ENCODE data around the gene ANP32B. TPM values are rescaled to one million over a fixed set of nuclear protein-coding genes. Genes with fewer than 3 reads are reported as not detected.
A peak's percentile ranks its signal among the peaks of the same experiment; 100 is the strongest.
"Not testable (repeated sequence)": the region's sequence is repeated elsewhere in the genome, so short reads cannot be mapped to it uniquely, and the experiment has no call there.

ANP32B gene
- total RNA-seq, 1 donor from 2014 or later, result 305 TPM

DNA sequence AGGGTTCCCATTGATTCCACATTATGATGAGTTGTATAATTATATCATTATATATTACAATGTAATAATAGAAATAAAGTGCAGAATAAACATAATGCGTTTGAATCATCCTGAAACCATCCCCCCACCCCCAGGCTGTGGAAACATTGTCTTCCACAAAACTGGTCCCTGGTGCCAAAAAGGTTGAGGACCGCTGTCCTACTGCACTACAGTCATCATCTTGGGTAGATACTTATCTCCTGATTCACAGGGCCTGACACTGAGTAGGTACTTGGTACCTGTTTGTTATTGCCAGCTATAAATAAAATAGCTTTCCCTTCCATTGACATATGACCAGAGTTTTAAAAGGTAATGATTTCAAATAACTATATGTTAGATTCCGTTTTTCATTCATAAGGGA lies 25.6 kb downstream of the ANP32B start:
- peaks cover 65% of the 10 kb centered on the region for H3K36me3 Mint-ChIP-seq (ENCODE audit: low read depth)
- DNase-seq (ENCODE audit: low spot score), result no peak
- no peaks in the 10 kb centered on the region for H3K9me3 Mint-ChIP-seq
- intact Hi-C loops (cut with micrococcal nuclease), result no loop called here
- H3K27ac Mint-ChIP-seq, result no peak overlapping the region
- H3K27me3 Mint-ChIP-seq (ENCODE audit: insufficient read depth), result no peaks in the 10 kb centered on the region
- no peak overlapping the region for H3K4me3 Mint-ChIP-seq
- H3K4me1 Mint-ChIP-seq (ENCODE audit: low read depth), result peaks cover 31% of the 10 kb centered on the region

DNA sequence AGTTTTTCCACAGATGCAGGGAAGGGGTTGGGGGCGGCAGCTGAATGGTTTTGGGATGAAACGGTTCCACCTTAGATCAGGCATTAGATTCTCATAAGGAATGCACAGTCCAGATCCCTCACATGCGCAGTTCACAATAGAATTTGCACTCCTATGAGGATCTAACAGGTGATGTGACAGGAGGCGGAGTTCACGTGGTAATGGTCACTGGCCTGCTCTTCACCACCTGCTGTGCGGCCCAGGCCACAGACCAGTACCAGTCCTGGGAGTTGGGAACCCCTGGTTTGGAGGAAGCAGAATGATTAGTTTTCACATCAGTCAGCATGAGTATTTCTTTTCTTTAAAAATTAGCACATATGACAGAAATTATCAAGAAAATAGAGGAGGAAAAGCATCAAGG lies 26.3 kb downstream of the ANP32B start:
- no peaks in the 10 kb centered on the region for H3K9me3 Mint-ChIP-seq
- no peak for DNase-seq (ENCODE audit: low spot score)
- H3K4me1 Mint-ChIP-seq (ENCODE audit: low read depth), result peaks cover 24% of the 10 kb centered on the region
- intact Hi-C loops (cut with micrococcal nuclease), result no loop called here
- H3K27ac Mint-ChIP-seq, result no peak overlapping the region
- peaks cover 59% of the 10 kb centered on the region for H3K36me3 Mint-ChIP-seq (ENCODE audit: low read depth)
- H3K4me3 Mint-ChIP-seq, result no peak overlapping the region
- H3K27me3 Mint-ChIP-seq (ENCODE audit: insufficient read depth), result no peaks in the 10 kb centered on the region

- Mint-ChIP-seq H3K27ac (no peak overlapping the region), H3K27me3 (ENCODE audit: insufficient read depth) (no peaks in the 10 kb centered on the region), H3K4me1 (ENCODE audit: low read depth) (peaks cover 24% of the 10 kb centered on the region), H3K9me3 (no peaks in the 10 kb centered on the region), H3K36me3 (ENCODE audit: low read depth) (peaks cover 59% of the 10 kb centered on the region), H3K4me3 (no peak overlapping the region)
- DNase-seq (ENCODE audit: low spot score), result no peak
- intact Hi-C loops (cut with micrococcal nuclease), result no loop called here
These were observed 26.8 kb downstream of the ANP32B start for GRCh38 chr9:98009936-98010335.

DNA sequence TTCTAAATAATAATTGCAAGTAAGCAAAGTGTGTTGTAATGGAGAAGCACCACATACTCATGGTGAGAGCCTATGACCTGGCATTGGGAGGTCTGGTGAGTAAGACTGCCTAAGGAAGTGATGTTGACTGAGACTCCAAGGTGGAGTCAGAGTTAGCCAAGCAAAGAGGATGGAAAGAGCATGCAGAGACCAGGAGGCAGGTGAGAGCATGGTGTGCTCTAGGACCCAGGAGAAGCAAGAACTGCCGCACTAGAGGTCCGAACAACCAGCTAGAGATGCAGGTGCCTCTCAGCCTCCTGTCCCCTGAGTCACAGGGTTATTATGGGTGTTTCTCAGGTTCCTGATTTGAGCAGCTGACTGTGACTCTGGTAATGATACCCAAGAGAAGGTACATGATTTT lies 27.3 kb downstream of the ANP32B start:
- DNase-seq (ENCODE audit: low spot score), result no peak
- peaks cover 60% of the 10 kb centered on the region for H3K36me3 Mint-ChIP-seq (ENCODE audit: low read depth)
- peak overlapping the region; percentile 61 for H3K27ac Mint-ChIP-seq
- peaks cover 24% of the 10 kb centered on the region for H3K4me1 Mint-ChIP-seq (ENCODE audit: low read depth)
- intact Hi-C loops (cut with micrococcal nuclease), result no loop called here
- no peaks in the 10 kb centered on the region for H3K9me3 Mint-ChIP-seq
- H3K4me3 Mint-ChIP-seq, result no peak overlapping the region
- no peaks in the 10 kb centered on the region for H3K27me3 Mint-ChIP-seq (ENCODE audit: insufficient read depth)

DNA sequence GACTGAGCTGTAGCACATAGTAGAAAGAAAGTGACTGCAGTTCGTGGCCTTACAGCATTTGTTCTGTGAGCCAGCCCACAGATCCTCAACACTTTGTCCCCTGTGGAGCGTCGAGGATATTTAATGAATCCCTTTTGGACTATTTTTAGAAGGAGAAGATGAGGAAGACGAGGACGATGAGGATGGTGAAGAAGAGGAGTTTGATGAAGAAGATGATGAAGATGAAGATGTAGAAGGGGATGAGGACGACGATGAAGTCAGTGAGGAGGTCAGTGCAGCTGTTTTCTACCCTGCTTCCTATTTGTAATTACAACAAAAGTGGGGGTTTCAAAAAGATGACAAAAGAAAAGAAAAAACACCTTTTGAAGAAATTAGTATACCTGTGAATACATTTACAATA lies 28.0 kb downstream of the ANP32B start:
- no peak for DNase-seq (ENCODE audit: low spot score)
- intact Hi-C loops (cut with micrococcal nuclease), result no loop called here

GRCh38 chr9:98016137-98016680 lies 33.1 kb downstream of the ANP32B start:
- Mint-ChIP-seq H3K27ac (no peak overlapping the region), H3K9me3 (no peaks in the 10 kb centered on the region), H3K27me3 (ENCODE audit: insufficient read depth) (no peaks in the 10 kb centered on the region), H3K4me3 (no peak overlapping the region), H3K4me1 (ENCODE audit: low read depth) (peaks cover 4% of the 10 kb centered on the region), H3K36me3 (ENCODE audit: low read depth) (peaks cover 47% of the 10 kb centered on the region)
- no peak for DNase-seq (ENCODE audit: low spot score)
- intact Hi-C loops (cut with micrococcal nuclease), result no loop called here

More for the DNA sequence above, 28.0 kb downstream of the ANP32B start:
- Mint-ChIP-seq H3K4me3 (no peak overlapping the region), H3K27me3 (ENCODE audit: insufficient read depth) (no peaks in the 10 kb centered on the region), H3K9me3 (no peaks in the 10 kb centered on the region), H3K27ac (peak overlapping the region; percentile 77), H3K4me1 (ENCODE audit: low read depth) (peaks cover 21% of the 10 kb centered on the region), H3K36me3 (ENCODE audit: low read depth) (peaks cover 58% of the 10 kb centered on the region)

GRCh38 chr9:98017306-98017705 lies 34.2 kb downstream of the ANP32B start:
- peaks cover 43% of the 10 kb centered on the region for H3K36me3 Mint-ChIP-seq (ENCODE audit: low read depth)
- H3K4me3 Mint-ChIP-seq, result no peak overlapping the region
- H3K4me1 Mint-ChIP-seq (ENCODE audit: low read depth), result peaks cover 4% of the 10 kb centered on the region
- peak overlapping the region; percentile 14 for H3K27ac Mint-ChIP-seq
- DNase-seq (ENCODE audit: low spot score), result no peak
- no peaks in the 10 kb centered on the region for H3K27me3 Mint-ChIP-seq (ENCODE audit: insufficient read depth)
- no peaks in the 10 kb centered on the region for H3K9me3 Mint-ChIP-seq
- intact Hi-C loops (cut with micrococcal nuclease), result no loop called here

- DNase-seq (ENCODE audit: low spot score), result no peak
- intact Hi-C loops (cut with micrococcal nuclease), result no loop called here
- Mint-ChIP-seq H3K27ac (no peak overlapping the region), H3K27me3 (ENCODE audit: insufficient read depth) (no peaks in the 10 kb centered on the region), H3K4me3 (no peak overlapping the region), H3K9me3 (no peaks in the 10 kb centered on the region), H3K36me3 (ENCODE audit: low read depth) (peaks cover 43% of the 10 kb centered on the region), H3K4me1 (ENCODE audit: low read depth) (peaks cover 4% of the 10 kb centered on the region)
These were observed 35.2 kb downstream of the ANP32B start for GRCh38 chr9:98018347-98018746.

DNA sequence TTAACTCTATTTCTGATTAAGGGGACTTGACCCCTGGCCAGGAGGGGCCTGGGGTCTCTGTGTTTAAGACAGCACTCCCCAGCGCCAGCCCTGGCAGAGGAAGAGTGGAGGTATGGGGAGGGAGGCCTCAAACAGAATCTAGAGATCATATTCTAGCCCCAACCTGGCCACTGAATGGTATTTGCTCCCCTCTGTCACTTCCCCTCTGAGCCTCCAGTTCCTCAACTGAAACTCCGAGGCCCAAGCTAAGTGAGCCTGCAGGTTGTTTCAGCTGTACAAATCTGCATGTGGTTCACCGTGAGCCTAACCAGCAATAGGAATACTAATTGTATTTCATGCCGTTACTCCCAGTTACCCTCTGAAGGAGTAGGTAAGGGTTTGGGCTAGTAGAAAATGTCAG lies 36.0 kb downstream of the ANP32B start:
- no peaks in the 10 kb centered on the region for H3K9me3 Mint-ChIP-seq
- intact Hi-C loops (cut with micrococcal nuclease), result no loop called here
- peaks cover 4% of the 10 kb centered on the region for H3K4me1 Mint-ChIP-seq (ENCODE audit: low read depth)
- no peak overlapping the region for H3K27ac Mint-ChIP-seq
- DNase-seq (ENCODE audit: low spot score), result no peak
- no peak overlapping the region for H3K4me3 Mint-ChIP-seq
- H3K36me3 Mint-ChIP-seq (ENCODE audit: low read depth), result peaks cover 41% of the 10 kb centered on the region
- no peaks in the 10 kb centered on the region for H3K27me3 Mint-ChIP-seq (ENCODE audit: insufficient read depth)

DNA sequence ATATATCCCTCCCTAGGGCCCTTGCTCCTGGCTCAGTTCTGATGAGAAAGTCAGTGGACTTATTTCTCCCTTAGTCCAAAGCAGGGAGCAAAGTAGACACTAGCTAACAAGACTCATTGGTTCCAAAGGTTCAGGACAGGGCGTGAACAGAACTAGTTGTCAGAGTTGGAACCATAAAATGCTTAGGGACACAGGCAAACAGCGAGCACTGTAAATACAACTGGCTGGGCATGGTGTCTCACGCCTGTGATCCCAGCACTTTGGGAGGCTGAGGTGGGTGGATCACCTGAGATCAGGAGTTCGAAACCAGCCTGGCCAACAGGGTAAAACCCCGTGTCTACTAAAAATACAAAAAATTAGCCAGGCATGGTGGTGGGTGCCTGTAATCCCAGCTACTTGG lies 36.7 kb downstream of the ANP32B start:
- Mint-ChIP-seq H3K36me3 (ENCODE audit: low read depth) (peaks cover 36% of the 10 kb centered on the region), H3K27ac (peak overlapping the region; percentile 11)
- H3K27me3 Mint-ChIP-seq (ENCODE audit: insufficient read depth); H3K9me3 Mint-ChIP-seq; DNase-seq (ENCODE audit: low spot score); H3K4me1 Mint-ChIP-seq (ENCODE audit: low read depth); H3K4me3 Mint-ChIP-seq; intact Hi-C loops (cut with micrococcal nuclease): not testable (repeated sequence)

- intact Hi-C loops (cut with micrococcal nuclease), result no loop called here
- Mint-ChIP-seq H3K4me1 (ENCODE audit: low read depth) (peaks cover 8% of the 10 kb centered on the region), H3K9me3 (no peaks in the 10 kb centered on the region), H3K4me3 (no peak overlapping the region), H3K27ac (peak overlapping the region; percentile 43), H3K27me3 (ENCODE audit: insufficient read depth) (no peaks in the 10 kb centered on the region), H3K36me3 (ENCODE audit: low read depth) (peaks cover 34% of the 10 kb centered on the region)
- no peak for DNase-seq (ENCODE audit: low spot score)
These were observed 37.5 kb downstream of the ANP32B start for GRCh38 chr9:98020476-98021145.

DNA sequence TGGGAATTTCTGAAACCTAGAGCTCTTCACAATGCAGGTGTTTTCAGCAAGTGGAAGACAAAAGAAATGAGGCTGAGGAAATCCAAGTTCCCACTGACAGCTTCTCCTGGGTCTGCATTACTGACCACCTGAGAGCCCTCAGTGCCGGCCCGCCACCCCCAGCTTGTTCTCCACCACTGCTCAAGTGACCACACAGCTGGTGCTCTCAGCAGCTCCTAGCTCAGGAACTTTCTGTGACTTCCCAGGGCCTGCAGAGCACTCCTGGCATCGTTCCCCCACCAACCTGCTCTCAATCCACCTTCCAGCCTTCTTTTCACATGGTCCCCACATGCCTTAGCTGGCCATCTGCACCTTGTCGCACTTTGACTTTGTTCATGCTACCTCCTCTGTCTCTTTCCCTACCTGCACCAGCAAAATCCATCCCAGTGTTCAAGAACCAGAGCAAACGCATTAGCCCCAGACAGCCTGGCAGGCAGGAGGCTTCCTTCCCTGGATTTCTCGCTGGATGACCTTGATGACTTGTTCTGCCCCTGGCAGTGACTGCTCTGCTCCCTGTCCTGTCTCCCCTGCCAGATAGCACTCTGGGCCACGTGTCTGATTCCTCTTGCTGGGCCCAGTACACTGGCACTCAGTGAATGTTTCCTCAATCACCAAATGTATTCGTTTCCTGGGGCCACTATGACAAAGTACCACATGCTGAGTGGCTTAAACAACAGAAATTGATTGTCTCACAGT lies 38.3 kb downstream of the ANP32B start:
- H3K4me1 Mint-ChIP-seq (ENCODE audit: low read depth), result peaks cover 4% of the 10 kb centered on the region
- no peak for DNase-seq (ENCODE audit: low spot score)
- no peak overlapping the region for H3K4me3 Mint-ChIP-seq
- intact Hi-C loops (cut with micrococcal nuclease), result no loop called here
- H3K27ac Mint-ChIP-seq, result peak overlapping the region; percentile 62
- H3K9me3 Mint-ChIP-seq, result no peaks in the 10 kb centered on the region
- peaks cover 29% of the 10 kb centered on the region for H3K36me3 Mint-ChIP-seq (ENCODE audit: low read depth)
- H3K27me3 Mint-ChIP-seq (ENCODE audit: insufficient read depth), result no peaks in the 10 kb centered on the region

GRCh38 chr9:98022447-98022846 lies 39.3 kb downstream of the ANP32B start:
- Mint-ChIP-seq H3K27ac (no peak overlapping the region), H3K27me3 (ENCODE audit: insufficient read depth) (no peaks in the 10 kb centered on the region), H3K9me3 (no peaks in the 10 kb centered on the region), H3K36me3 (ENCODE audit: low read depth) (peaks cover 27% of the 10 kb centered on the region), H3K4me1 (ENCODE audit: low read depth) (peaks cover 4% of the 10 kb centered on the region), H3K4me3 (no peak overlapping the region)
- intact Hi-C loops (cut with micrococcal nuclease), result no loop called here
- no peak for DNase-seq (ENCODE audit: low spot score)
